ENCODE results near the gene ABITRAM. TPM values are rescaled to one million over a fixed set of nuclear protein-coding genes. Genes with fewer than 3 reads are reported as not detected.
"Not testable (repeated sequence)": the region's sequence is repeated elsewhere in the genome, so short reads cannot be mapped to it uniquely, and the experiment has no call there.

The ABITRAM gene, protein sequence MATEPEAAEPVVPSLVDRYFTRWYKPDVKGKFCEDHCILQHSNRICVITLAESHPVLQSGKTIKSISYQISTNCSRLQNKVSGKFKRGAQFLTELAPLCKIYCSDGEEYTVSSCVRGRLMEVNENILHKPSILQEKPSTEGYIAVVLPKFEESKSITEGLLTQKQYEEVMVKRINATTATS
- 11.6 and 12.2 TPM in 2 replicates for total RNA-seq

- H3K27me3 Mint-ChIP-seq (ENCODE audit: low read depth): no peaks in the 10 kb centered on the region
Observed at GRCh38 chr9:108934323-108934893, at the start of gene ABITRAM. Gene ABITRAM (plus strand): TSS chr9:108934400. CDS start chr9:108934487, 87 bp downstream.

GRCh38 chr9:108884701-108885100 lies 49.5 kb upstream of the ABITRAM start:
- no peaks in the 10 kb centered on the region for H3K9me3 Mint-ChIP-seq
- H3K27ac Mint-ChIP-seq: no peak overlapping the region
- no peak overlapping the region for H3K4me3 Mint-ChIP-seq (ENCODE audit: low read depth)
- no peaks in the 10 kb centered on the region for H3K27me3 Mint-ChIP-seq (ENCODE audit: low read depth)
- intact Hi-C loops (cut with micrococcal nuclease): no loop called here
- H3K36me3 Mint-ChIP-seq (ENCODE audit: low read depth): peaks cover 49% of the 10 kb centered on the region
- DNase-seq (ENCODE audit: low spot score): no peak
- peaks cover 12% of the 10 kb centered on the region for H3K4me1 Mint-ChIP-seq (ENCODE audit: low read depth)

More at GRCh38 chr9:108934323-108934893, at the start of gene ABITRAM:
- peak within 1 kb of the TSS; percentile 98 for H3K4me3 Mint-ChIP-seq (ENCODE audit: low read depth)
- peaks cover 20% of the 10 kb centered on the region for H3K36me3 Mint-ChIP-seq (ENCODE audit: low read depth)
- no peaks in the 10 kb centered on the region for H3K9me3 Mint-ChIP-seq
- DNase-seq (ENCODE audit: low spot score): peak; percentile 75
- H3K27ac Mint-ChIP-seq: peak within 1 kb of the TSS; percentile 94
- peaks cover 26% of the 10 kb centered on the region for H3K4me1 Mint-ChIP-seq (ENCODE audit: low read depth)
- intact Hi-C loops (cut with micrococcal nuclease): loop anchor here (1.0 to 10.0 kb wide), 6 partner anchors 76 to 480 kb away; partner anchors contain the start of genes EPB41L4B and TMEM245

DNA sequence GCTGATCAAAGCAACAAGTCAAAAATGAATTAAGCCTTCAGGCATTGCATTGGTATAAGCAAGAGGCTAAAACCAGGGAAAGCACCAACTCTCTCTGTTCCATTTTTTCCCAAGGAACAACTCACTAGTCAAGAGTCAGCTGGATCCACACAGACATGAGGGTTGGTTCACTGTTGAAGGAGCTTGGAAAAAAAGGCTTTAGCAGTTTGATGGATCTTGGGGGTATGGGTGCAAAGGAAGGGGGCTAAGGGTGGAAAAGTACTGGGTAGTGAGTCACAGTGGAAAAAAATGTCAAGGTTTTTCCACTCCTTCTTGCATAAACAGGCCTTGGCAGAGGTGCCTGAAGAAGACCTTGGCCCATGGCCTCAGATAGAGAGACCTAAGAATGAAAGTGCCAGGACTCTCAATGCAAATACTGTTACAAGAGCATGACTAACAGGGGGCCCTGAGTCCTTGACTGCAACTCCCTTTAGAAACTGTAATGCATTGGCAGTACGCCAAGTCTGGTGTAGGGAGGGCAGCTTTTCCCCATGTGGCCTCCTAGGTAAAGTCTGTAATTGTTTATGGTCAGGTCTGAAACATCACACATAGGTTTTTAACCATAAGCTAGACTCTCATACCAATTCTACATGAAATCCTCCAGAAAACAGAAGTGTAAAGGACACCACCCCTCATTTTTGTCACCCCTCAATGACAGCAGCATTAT lies 48.4 kb upstream of the ABITRAM start:
- DNase-seq (ENCODE audit: low spot score): no peak
- Mint-ChIP-seq H3K4me1 (ENCODE audit: low read depth) (peaks cover 12% of the 10 kb centered on the region), H3K27me3 (ENCODE audit: low read depth) (no peaks in the 10 kb centered on the region), H3K27ac (peak overlapping the region; percentile 53), H3K36me3 (ENCODE audit: low read depth) (peaks cover 48% of the 10 kb centered on the region), H3K4me3 (ENCODE audit: low read depth) (no peak overlapping the region), H3K9me3 (no peaks in the 10 kb centered on the region)
- intact Hi-C loops (cut with micrococcal nuclease): no loop called here

DNA sequence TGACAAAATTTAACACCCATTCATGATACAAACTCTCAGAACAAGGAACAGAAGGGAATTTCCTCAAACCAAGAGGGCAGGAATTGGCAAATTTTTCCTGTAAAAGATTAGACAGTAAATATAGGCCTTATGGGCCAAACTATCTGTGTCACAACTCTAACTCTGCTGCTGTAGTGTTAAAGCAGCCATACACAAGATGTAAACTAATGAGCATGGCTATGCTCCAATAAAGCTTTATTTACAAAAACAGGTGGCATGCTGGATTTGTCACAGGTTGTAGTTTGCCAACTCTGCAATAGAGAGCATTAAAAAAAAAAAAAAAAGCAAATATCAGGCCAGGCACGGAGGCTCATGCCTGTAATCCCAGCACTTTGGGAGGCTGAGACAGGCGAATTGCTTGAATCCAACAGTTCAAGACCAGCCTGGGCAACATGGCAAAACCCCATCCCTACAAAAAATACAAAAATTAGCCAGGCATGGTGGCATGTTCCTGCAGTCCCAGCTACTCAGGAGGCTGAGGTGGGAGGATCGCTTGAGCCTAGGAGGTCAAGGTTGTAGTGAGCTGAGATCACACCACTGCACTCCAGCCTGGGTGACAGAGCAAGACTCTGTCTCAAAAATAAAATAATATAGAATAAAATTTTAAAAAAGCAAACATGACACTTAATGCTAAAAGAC lies 47.5 kb upstream of the ABITRAM start:
- H3K27ac Mint-ChIP-seq; H3K4me3 Mint-ChIP-seq (ENCODE audit: low read depth); H3K27me3 Mint-ChIP-seq (ENCODE audit: low read depth); H3K9me3 Mint-ChIP-seq; DNase-seq (ENCODE audit: low spot score); intact Hi-C loops (cut with micrococcal nuclease): not testable (repeated sequence)
- peaks cover 57% of the 10 kb centered on the region for H3K36me3 Mint-ChIP-seq (ENCODE audit: low read depth)
- peaks cover 12% of the 10 kb centered on the region for H3K4me1 Mint-ChIP-seq (ENCODE audit: low read depth)

DNA sequence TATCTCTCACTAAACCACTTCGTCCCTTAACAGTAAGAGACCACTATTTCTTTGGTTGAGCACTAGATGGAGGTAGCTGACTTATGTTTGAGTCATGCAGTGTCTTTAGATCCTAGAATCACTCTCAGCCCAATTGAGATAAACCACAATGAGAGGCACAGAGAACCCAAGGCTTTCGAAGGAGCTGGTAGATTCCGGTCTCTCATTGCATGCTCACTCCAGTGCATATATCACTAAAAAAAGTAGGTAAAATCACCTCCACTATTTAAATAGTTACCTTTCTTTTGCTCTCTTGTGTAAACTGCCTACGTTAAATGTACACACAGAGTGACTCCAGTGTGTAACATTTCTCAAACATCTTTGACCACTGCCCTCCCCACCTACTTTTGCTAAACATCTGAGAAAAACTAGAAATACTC lies 44.5 kb upstream of the ABITRAM start:
- intact Hi-C loops (cut with micrococcal nuclease): no loop called here
- H3K9me3 Mint-ChIP-seq: no peaks in the 10 kb centered on the region
- peaks cover 12% of the 10 kb centered on the region for H3K4me1 Mint-ChIP-seq (ENCODE audit: low read depth)
- H3K27me3 Mint-ChIP-seq (ENCODE audit: low read depth): no peaks in the 10 kb centered on the region
- peaks cover 64% of the 10 kb centered on the region for H3K36me3 Mint-ChIP-seq (ENCODE audit: low read depth)
- H3K27ac Mint-ChIP-seq: no peak overlapping the region
- no peak for DNase-seq (ENCODE audit: low spot score)
- H3K4me3 Mint-ChIP-seq (ENCODE audit: low read depth): no peak overlapping the region

DNA sequence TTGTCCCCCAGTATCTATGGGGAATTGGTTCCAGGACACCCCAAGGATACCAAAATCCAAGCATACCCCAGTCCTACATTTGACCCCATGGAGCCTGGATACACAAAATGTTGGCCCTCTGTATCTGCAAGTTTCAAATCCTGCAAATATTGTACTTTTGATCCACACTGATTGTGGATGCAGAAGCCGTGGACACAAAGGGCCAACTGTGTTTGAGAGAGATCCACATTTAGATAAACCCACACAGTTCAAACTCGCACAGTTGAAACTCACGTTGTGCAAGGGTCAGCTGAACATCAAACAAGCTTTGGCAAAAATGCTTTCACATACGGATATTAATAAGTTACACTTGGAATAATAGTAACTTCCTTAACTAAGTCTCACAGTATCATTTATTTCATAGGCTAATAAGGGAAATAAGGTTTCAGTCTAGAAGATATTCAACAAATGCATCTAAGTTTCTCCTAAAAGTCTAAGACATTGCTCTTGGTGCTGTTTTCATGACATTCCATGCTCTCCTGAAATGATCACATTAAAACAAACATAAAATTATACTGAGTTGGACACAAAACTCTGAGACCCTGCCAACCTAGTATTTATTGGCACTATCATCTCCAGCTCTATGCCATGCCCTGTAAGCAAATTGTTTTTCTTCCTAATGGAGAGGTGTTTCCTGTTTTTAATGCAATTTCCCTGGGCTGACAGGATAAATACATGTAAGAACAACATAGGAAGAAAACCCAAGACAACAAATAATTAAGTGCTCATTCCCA lies 39.8 kb upstream of the ABITRAM start:
- intact Hi-C loops (cut with micrococcal nuclease): no loop called here
- Mint-ChIP-seq H3K27ac (no peak overlapping the region), H3K9me3 (no peaks in the 10 kb centered on the region), H3K4me3 (ENCODE audit: low read depth) (no peak overlapping the region), H3K36me3 (ENCODE audit: low read depth) (peaks cover 69% of the 10 kb centered on the region), H3K27me3 (ENCODE audit: low read depth) (no peaks in the 10 kb centered on the region), H3K4me1 (ENCODE audit: low read depth) (no peaks in the 10 kb centered on the region)
- DNase-seq (ENCODE audit: low spot score): no peak

DNA sequence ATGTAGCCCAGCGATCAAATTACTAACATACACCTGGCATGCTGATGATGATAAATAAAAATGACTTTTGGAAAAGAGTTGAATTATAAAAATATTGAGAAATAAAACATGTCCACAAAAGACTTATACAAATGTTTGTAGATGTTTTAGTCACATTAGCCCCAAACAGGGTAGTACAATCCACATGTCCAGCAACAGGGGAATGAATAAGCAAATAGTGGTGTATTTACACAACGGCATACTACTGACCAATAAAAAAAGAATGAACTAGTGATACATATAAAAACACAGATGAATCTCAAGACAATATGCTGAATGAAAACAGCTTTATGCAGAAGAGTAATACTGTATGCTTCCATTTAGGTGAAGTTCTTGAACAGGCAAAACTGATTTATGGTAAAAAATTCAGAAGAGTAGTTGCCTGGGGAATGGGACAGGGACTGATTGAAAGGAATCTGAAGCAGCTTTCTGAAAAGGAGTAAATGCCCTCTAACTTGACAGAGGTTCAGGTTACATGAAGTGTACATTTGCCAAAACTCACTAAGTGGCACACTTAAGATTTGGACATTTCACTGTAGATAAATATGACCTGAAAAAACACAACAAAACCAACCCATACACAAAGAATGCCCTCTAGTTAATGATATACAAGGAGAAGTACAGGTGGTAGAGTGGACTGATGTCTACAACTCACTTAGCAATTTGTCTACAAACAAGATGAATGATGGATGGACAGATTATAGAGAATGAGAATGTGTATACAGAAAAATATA lies 36.7 kb upstream of the ABITRAM start:
- Mint-ChIP-seq H3K4me3 (ENCODE audit: low read depth) (no peak overlapping the region), H3K9me3 (no peaks in the 10 kb centered on the region), H3K36me3 (ENCODE audit: low read depth) (peaks cover 54% of the 10 kb centered on the region), H3K27me3 (ENCODE audit: low read depth) (no peaks in the 10 kb centered on the region), H3K4me1 (ENCODE audit: low read depth) (no peaks in the 10 kb centered on the region), H3K27ac (no peak overlapping the region)
- intact Hi-C loops (cut with micrococcal nuclease): no loop called here
- DNase-seq (ENCODE audit: low spot score): no peak

GRCh38 chr9:108899023-108899695 lies 35.0 kb upstream of the ABITRAM start:
- H3K4me3 Mint-ChIP-seq (ENCODE audit: low read depth); H3K27ac Mint-ChIP-seq; DNase-seq (ENCODE audit: low spot score); intact Hi-C loops (cut with micrococcal nuclease); H3K4me1 Mint-ChIP-seq (ENCODE audit: low read depth); H3K27me3 Mint-ChIP-seq (ENCODE audit: low read depth); H3K9me3 Mint-ChIP-seq: not testable (repeated sequence)
- peaks cover 56% of the 10 kb centered on the region for H3K36me3 Mint-ChIP-seq (ENCODE audit: low read depth)

- intact Hi-C loops (cut with micrococcal nuclease): no loop called here
- peaks cover 52% of the 10 kb centered on the region for H3K36me3 Mint-ChIP-seq (ENCODE audit: low read depth)
Observed at GRCh38 chr9:108900176-108900575, 34.0 kb upstream of the ABITRAM start.

DNA sequence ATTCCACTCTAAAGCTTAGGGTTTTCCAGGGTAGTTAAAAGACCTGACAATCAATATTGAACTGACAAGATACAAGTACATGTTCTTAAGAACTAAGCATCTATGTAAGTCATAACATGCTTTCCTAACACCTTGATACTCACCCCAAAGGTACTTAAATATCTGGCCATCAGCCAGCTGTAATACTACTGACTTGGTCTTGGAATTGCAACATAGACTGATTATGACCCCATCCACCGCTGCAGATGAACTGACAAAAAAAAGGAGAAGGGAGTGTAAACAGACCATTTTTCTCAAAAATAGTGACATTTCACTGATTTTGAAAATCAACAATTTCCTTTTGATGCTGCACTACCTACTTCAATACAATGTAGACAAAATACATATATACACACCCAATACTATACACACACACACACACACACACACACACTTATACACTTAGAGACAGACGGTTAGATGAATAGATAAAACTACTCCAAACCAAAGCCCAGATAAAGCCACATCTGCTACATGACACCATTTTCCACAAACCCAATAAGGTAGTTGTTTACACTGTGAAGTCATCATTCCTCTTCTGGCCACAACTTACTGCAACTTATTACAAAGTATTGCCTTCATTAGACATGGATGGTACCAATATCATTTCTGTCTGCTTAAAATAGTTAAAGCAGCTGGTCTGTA lies 30.6 kb upstream of the ABITRAM start:
- Mint-ChIP-seq H3K36me3 (ENCODE audit: low read depth) (peaks cover 42% of the 10 kb centered on the region), H3K9me3 (no peaks in the 10 kb centered on the region), H3K27me3 (ENCODE audit: low read depth) (no peaks in the 10 kb centered on the region), H3K4me1 (ENCODE audit: low read depth) (no peaks in the 10 kb centered on the region), H3K27ac (peak overlapping the region; percentile 0), H3K4me3 (ENCODE audit: low read depth) (no peak overlapping the region)
- DNase-seq (ENCODE audit: low spot score): no peak
- intact Hi-C loops (cut with micrococcal nuclease): no loop called here

More at GRCh38 chr9:108900176-108900575, 34.0 kb upstream of the ABITRAM start:
- Mint-ChIP-seq H3K9me3 (no peaks in the 10 kb centered on the region), H3K4me3 (ENCODE audit: low read depth) (no peak overlapping the region), H3K27me3 (ENCODE audit: low read depth) (no peaks in the 10 kb centered on the region), H3K27ac (no peak overlapping the region), H3K4me1 (ENCODE audit: low read depth) (no peaks in the 10 kb centered on the region)
- no peak for DNase-seq (ENCODE audit: low spot score)

DNA sequence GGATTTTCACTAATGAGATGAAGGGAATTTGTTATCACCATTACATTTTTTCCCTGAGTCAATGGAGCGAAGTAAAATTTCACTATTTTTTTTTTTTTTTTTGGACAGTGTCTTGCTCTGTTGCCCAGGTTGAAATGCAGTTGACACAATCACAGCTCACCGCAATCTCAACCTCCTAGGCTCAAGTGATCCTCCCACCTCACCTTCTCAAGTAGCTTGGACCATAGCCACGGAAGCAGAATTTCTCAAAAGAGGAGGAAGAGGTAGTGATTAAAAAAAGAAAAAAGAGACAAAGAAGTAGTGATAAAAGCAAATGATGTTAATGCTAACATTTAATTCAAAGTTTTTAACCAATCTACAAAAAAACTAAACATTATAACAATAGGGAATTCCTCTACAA lies 30.0 kb upstream of the ABITRAM start:
- Mint-ChIP-seq H3K27me3 (ENCODE audit: low read depth) (no peaks in the 10 kb centered on the region), H3K36me3 (ENCODE audit: low read depth) (peaks cover 47% of the 10 kb centered on the region), H3K9me3 (no peaks in the 10 kb centered on the region), H3K4me1 (ENCODE audit: low read depth) (no peaks in the 10 kb centered on the region), H3K4me3 (ENCODE audit: low read depth) (no peak overlapping the region), H3K27ac (no peak overlapping the region)
- intact Hi-C loops (cut with micrococcal nuclease): no loop called here
- no peak for DNase-seq (ENCODE audit: low spot score)

Measured in activated T-helper 2 cell treated with anti-CD3 and anti-CD28 coated beads, Interferon-gamma antibody, Interleukin-2, Interleukin-4, amounts not matched to agents 10 μg/mL and 5 μg/mL and 100 μg/mL, durations not matched to agents 14 hours and 24 hours and 36 hours (primary cell).